Right lung (tissue), 5 donors: ENCODE measurements around the gene PTPRR. TPM values are rescaled to one million over a fixed set of nuclear protein-coding genes. Genes with fewer than 3 reads are reported as not detected.

ENCODE experiments used
- DNase-seq, 2 donors: peaks; one replicate each; pipeline ENCODE4 v3.0.0-alpha.2; 2013
- polyA plus RNA-seq, 5 donors: library from polyadenylated mRNA; unstranded; fragments of 120-200 nt; gene quantifications; one replicate each; pipeline versions ENCODE4 v1.2.1 to v1.2.3, GENCODE V29; 2013; ENCODE audit warnings: inconsistent platforms in 1 of 5, low replicate concordance in 1 of 5; ENCODE audit not compliant: insufficient read length in 5 of 5, insufficient read depth in 1 of 5

The PTPRR gene
- polyA plus RNA-seq, 5 donors: 0.10 to 0.32 (median 0.18) TPM

DNA sequence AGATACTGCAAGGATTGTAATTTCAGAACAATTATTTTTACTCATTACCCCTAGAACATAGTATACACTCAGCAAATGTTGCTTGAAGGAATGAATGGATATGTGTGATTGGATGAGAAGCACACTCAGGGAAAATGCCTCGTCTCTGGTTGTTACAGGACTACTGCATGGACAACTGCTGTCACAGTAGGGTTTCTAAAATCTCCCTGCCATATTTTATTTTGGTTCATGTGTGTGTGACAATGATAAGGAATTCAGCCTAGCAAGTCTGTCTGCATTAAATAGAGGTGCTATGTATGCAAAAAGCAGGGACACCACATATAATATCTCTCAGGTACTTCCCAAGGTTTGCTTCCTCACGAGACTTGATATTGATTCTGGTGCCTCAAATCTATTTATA, 1.4 kb downstream of the PTPRR start:
- no peak for DNase-seq

DNA sequence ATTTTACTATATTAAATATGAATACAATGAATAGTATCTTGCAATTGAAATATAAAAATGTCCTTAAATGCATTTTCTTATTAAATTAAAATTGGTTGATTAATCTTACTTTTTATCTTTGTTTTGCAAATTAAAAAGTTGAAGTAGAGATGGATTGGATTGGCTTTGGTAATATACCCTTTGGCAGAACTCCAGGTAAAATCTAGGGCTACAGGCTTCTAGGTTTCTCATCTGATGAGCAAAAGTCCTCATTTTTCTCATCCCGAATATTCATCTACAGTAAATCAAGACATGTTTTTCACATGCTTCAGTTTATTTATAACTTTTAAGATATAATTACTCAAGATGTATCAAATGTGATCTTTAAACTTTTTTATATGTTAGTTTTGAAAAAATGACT, 2.2 kb downstream of the PTPRR start:
- DNase-seq: no peak

DNA sequence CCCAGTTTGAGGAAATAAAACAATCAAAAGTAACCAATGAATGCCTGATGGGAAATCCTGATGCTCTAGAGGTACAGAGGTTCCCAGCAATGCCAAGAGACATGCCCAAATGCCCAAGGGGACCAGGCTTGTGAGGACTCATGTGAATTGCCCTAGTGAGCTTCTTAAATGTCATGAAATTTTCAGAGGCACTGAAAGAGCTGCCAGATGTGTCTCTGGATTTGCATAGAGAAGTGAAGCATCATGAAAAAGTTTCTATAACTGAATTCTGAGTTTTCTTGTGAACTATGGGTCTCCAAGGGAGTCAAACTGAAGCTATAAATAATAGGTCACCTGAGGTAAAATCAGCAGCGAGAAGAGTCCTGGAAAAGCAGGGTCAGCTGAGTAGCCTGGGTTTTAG, 9.9 kb downstream of the PTPRR start:
- no peak for DNase-seq

DNA sequence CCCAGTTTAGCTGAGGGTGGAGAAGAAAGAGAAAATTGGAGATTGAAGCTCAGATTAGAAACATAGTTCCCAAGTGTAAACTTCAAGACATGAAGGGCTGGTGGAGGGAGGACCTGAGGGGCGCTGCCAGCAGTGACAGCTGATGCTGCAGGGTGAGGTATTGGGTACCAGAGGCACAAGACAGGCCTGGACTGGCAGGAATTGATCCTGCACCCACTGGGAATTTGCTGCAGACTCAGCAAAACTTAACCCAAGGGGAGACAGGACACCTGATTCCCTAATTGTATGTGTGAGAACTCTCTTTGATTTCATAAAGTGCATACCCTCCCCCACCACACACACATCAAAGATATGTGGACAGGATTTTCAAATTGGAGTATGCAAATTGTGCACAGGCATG, 11.6 kb downstream of the PTPRR start:
- no peak for DNase-seq

DNA sequence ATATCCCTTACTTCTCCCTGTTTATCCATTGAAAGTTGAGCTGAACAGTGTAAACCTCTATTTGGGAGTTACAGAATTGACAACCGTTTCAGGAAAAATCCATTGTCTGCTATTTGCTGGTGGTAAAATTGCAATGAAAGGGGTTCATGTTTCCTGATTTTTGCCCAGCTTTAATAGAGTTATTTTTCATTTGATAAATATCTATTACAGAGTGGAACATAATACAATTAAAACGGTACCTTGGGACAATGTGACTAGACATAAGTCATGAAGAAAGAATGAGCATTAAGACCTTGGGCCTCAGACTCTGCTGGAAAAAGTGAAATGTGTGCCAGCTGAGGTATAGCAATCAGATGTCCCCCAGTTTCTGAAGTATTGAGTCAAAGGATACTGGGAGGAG, 13.1 kb downstream of the PTPRR start:
- DNase-seq: no peak

DNA sequence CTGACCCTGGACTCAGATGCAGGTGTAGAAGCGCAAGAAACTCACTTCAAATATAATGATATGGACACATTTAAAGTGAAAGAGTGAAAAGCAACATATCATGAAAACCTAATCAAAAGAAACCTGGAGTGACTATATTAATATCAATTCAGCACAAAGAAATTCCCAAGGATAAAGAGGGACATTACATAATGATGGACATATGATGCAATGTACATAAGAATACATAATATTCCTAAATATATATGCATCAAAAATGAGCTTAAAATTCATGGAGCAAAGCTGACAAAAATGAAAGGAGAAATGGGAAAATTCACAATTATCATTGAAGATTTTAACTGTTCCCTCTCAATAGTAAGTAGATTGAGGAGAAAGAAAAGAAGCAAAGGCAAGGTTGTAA, 24.6 kb downstream of the PTPRR start:
- no peak for DNase-seq

DNA sequence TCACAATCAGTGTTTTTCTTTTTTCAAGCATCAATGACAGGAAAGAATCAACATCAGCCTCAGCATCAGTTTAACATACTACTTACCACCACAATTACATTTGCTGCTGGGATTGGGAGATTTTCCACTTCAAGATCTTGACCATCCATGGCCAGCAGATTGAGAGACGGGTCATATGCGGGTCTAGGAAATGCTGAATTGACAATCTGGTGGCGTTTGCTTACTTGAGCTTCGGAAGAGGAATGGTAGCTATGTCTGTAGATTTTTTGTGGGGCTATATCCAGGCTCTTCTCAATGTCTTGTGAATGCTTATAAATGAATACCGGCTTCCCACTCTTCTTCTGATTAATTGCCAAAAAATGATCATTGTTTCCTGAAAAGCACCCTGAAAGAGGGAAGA, 27.9 kb downstream of the PTPRR start:
- DNase-seq: no peak

DNA sequence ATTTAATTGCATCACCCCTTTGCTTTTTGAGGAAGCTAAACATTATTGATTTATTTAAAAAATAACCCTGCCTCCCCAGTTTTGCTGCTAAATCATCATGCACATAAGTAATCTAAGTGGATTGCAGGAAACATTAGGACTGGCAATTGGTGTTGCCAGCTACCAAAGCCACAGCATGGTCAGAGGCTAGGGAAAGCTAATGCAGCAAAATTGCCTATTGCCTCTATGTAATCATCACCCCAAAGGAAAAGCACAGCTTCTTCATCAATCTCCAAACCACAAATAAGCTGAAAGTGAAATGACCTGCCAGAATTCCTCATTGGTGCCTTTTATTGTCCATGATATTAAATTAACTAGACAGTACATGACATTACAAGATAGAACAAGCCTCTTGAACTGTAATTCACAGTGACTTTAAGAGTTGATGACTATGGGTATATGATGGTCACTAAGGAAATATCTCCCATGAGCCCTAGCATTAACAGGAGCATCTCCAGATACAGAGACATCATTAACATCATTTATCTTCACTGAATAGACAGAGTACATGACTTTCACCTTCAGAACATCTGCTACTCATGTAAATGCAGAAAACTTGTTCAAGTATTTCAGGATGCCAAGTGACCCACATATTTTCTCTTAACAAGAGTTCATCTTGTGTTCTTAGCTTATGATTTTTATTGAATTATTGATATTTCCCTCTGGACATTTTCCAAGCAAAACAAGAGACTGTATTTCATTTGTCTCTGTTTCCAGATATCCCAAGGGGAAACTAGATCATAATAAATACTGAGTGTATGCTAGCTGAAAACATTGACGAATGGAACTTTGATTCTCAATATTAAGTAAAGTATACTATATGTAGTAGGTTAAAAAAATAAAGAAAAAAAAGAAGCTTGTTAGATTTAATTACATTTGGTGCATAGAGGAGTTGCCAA, 29.4 kb downstream of the PTPRR start:
- no peak for DNase-seq

DNA sequence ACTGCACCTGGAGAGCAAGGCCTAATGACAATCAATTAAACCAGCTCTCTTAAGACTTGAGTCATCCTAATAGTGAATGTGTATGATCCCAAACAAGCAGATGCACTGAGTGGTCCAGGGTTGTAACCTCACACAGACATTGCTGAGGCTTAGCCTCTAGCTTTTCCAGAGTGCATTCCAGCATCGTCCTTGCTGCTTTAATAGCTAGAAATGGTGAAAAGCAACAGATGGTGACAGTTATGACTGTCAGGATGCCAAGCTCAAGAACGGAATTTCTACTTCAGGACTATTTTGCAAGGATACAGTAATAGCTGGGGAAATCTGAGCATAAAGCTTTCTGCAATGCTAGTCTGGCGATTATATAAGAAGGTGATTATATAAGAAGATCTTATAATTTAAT, 34.6 kb downstream of the PTPRR start:
- peak; percentile 20 to 43 for DNase-seq

DNA sequence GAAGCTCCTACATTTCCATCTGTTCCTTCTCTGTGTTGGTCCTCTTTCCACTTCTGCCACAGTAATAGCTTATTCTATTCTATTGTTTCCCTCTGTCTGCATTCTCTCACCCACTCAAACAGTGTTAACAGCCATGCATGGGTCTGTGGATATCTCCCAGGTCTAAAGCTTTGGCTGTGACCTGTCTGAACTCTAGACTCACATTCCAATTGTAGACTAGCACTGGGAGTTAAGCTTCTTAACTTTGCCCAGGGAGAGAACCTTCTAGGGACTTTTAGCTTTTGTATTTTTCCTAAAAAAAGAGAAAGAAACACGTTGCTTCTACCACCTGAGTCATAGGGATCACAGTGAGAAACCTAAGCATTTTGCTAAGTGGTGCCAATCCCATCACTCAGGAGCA, 36.7 kb downstream of the PTPRR start:
- DNase-seq: no peak

DNA sequence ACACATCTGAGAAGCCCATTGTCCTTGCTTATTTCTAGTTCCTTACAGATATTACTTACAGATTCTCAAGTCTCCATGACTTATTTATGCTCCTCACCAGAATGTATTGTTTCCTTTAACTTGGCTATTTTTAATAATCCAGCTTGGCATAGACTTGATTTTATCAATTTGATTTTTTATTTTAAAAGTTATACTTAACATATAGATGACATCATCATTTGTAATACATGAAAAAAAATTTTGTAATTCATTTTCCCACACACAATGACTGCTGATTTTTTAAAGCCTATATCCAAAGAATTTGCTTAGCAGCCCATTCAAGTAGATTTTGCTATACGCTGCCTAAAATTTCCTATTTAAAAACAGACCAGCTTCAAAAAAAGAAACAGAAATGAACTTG, 39.8 kb downstream of the PTPRR start:
- DNase-seq: no peak

DNA sequence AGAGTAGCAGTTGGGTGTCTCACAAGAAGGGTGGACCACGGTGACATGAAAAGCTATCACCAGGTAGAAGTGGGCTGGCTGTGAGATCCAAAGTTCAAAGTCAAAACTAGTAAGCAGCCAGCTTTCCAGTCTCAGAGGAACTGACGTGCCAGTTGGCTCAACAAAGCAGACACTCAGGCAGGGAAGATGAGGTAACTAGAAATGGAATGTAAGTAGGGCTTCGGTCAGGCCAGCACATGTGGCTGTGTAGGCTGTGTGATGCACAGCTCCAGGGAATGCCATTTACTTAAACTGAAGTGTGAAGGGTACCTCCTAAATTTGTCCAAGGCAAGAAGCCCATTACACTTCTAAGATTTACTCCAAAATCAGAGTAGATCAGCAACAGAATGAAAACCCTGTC, 43.6 kb downstream of the PTPRR start:
- no peak for DNase-seq

DNA sequence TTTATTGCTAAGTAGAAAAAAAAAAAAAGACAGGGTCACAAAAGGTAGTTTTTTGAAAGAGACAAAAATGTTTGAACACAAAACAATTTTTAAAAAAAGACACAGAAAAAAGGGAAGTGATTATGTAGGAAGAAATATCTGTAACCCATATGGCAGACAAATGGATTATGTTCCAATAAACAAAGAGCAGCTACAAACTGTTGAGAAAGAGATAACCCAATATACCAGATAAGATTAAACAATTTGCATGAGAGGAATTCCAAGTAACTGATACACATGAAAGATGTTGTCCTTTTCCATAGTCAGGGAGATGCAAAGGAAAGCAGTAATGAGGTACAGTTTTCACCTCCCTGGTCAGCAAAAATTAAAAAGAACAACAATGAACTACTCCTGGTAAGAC, 44.9 kb downstream of the PTPRR start:
- DNase-seq: no peak

DNA sequence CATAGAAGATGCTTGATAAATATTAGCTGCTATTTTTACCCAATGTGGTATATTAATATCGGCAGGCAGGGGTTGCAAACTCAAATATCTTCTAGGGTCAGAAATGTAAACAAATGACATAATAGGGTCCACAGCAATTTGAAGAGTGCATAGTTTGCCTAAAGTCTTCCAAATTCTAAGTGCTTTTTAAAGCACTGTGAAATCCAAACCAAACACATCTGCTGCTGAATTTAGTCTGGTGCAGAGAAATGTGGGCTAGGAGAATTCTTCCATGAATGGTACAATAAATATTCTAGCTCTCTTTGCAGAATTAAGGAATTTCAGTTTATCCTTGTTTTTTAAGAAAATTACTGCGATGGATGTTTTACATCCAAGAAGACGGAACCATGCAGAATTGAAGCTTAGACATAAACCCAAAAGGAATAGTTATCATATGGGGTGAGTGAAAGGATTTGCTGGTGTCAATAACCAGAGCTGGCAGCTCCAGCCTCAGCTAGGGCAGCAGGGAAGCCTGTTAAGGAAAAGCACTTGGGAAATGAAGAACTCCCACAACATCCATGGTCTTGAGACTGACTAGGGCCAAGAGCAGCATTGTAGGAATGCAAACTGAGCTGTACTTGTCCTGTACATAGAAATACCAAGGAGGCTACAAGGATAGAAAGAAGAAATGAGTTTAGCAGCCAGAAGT, 65.5 kb downstream of the PTPRR start:
- no peak for DNase-seq

DNA sequence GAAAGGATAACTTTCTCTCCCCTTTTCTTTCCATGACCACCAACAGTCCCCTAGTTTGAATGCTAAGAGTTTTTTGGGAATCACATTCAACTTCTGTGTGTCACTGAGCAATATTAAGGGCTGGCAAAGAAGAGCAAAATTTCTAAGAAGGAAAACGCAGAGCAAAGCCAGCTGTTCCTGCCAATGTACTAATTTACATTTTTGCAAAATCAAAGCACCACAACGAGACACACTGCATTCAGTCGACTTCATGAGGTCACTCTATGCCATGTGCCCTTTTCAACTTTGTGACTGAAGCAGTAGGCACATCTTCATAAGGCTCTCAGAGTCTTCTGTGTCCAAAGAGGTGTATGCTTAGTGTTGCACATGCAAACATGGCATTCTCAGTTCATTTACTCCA, 66.4 kb downstream of the PTPRR start:
- DNase-seq: peak in 1 of 2 donors; percentile 24

DNA sequence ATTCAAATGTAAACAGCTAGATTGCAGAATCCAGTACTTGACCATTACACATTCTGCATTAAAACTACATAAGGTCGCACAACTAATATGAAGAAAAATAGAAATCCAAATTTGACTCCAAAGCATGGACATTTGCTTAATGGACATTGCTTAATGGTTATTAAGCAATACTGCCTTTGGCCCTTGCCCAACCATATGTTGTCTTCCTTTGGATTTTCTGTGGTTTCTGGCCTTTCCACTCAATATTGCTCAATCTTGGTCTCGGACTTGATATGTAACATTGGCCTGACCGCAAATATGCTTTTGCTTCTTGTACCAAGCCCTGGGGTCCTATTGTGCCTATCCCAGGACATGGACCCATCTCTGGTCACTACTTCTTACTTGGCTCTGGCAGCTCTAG, 67.2 kb downstream of the PTPRR start:
- peak; percentile 84 to 88 for DNase-seq

DNA sequence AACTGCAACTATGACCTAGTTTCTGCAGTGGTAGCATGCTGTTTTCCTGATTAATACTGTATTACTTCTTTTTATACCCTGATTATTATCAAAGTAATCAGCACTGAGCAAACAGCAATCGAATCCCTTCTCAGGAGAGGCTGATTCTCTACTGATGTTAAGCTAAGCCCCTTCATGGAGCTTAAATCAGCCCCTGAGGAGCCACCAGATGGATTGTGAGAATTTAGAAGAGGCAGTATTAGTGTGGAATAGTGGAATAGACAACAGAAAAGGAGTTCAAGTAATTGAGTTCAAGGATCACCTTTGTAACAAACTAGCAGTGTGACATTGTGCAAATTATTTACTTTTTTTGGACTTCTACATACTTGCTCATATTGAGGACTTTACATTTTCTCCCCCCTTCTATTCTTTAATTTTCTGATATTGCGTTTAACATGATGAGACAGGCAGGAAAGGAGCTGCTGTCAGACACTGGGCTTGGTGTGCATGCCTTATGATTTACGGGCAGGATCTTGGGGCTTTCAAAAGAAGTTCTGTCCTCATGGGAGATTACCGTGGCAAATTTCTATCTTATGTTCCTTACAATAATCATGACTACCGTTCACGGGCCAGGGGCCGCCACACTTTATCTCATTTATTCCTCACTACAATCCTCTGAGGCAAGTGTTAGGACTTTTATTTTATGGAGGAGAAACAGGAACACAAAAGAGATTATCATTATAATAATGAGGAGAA, 68.0 kb downstream of the PTPRR start:
- DNase-seq: no peak

DNA sequence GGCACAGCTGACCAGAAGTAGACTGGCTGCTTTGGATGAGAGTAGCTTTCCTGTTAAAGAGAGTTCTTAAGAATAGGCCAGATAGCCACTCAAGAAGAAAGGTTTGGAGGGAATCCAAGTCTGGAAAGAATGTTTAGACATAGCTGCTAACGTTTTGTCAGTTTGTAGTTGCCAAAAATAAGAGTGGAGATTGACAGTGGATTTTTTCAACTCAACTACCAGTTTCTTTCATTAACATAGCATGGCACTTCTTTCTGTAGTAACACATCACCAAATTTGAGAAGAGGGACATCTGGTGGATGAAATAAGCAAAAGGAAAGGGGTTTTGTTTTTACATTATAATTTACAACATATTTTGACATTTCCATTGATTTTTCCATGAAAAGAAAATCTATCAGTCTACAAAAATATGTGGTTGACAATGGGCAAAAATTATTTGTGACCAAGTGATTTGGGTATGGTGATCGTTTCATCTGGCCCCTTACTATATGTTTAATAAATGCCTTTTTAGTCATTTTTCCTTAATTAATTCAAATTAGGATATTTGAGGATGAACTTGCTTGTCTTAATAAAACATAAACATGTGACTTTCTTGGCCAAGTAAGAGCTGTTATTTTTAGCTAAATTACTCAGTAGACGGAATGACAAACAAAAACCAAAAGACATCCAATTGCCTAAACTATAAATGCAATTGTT, 71.1 kb downstream of the PTPRR start:
- peak; percentile 21 to 28 for DNase-seq

DNA sequence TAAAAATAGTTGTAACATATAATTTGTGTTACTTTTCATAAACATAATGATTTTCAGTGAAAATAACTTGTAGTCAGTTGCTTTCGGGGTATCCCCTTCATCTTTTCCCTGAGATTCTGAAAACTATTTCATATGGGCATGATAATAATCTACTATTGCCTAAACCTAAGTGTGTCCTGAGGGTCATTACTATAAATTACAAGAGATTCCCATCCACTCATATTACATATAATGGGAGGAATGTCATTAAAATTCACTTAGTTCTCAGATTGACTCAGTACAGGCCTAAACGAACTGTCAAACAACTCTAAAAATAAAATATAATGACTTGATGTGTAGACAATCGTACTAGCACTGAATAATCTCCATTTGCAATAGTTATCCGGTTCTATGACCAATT, 72.7 kb downstream of the PTPRR start:
- DNase-seq: peak; percentile 35 to 36

DNA sequence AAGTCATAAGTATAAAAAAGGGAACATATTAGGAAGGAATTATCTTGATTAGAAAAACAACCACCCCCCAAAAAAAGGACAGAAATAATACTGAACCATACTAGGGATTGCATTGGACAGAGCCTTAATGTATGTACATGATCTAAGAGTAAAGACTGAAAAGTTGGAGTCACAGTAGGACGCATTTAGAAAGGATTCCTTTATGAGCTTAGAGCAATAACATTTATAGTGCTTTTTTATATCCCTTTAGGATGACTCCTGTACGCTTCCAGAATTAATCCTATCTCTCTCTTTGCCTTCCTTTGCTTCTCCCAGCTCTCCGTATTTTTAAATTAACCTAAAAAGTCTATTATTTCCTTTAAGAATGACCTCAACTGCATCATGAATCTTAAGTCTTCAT, 75.3 kb downstream of the PTPRR start:
- no peak for DNase-seq

DNA sequence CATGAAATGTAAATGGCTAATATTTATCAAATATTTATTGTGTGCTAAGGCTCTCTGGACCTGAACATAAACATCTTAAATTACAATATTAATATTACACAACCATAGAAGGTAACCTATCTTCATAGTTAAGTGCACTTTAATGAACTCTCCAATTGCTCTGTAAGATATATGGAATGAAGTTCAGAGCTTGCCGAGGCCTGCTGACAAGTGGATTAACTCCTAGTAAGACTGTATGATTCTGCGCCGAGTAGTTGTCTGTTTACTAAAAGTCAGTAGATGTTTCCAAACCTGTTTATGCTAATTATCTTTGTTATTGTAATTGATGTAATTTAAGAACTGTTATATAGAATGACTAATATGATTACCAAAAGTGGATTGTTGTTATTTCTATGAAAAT, 77.2 kb downstream of the PTPRR start:
- DNase-seq: no peak

DNA sequence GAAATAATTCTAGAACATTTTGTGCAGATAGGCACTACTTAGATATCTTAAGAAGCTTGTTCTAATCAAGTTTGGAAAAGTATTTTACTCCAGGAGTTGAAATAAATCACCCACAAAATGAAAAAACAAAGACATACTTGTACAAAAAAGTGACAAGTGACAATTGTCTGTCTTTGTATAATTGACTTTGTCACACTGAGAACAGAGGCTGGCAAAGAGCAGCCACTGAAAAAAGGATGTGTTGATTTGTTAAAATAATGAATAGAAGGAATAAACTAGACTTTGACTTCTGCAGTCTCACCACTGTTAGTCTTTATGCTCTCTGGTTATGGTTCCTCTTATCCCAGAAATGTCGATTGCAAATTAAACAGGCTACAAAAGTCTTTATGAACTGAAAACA, 77.6 kb downstream of the PTPRR start:
- no peak for DNase-seq
